Measurements from ENCODE around the gene OPCML.

DNA sequence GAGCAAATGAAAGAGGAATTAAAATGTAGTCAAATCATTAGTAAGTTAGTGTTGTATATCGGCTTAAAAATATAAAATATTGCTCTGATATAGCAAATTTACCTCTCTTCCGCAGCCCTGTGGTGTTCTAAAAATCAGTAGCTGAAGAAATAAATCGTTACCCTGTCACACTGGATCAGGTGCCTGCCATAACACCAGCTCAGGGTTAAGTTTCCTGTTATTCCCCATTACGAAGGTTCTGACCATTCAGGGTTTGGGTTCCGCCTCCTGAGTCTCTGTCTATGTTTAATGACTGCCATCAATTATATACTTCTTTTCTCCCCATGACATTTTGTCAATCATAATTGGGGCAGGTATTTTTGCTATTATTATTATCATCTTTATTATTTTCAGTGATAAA lies 658.5 kb downstream of the OPCML start:
- TF ChIP-seq, protein P1, sequence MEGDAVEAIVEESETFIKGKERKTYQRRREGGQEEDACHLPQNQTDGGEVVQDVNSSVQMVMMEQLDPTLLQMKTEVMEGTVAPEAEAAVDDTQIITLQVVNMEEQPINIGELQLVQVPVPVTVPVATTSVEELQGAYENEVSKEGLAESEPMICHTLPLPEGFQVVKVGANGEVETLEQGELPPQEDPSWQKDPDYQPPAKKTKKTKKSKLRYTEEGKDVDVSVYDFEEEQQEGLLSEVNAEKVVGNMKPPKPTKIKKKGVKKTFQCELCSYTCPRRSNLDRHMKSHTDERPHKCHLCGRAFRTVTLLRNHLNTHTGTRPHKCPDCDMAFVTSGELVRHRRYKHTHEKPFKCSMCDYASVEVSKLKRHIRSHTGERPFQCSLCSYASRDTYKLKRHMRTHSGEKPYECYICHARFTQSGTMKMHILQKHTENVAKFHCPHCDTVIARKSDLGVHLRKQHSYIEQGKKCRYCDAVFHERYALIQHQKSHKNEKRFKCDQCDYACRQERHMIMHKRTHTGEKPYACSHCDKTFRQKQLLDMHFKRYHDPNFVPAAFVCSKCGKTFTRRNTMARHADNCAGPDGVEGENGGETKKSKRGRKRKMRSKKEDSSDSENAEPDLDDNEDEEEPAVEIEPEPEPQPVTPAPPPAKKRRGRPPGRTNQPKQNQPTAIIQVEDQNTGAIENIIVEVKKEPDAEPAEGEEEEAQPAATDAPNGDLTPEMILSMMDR (conservative IDR thresholded peaks at IDR 0.05 in 1 of 2, IDR thresholded peaks at IDR 0.05 in 1 of 2; ENCODE audit: low read depth in 1 of 2, low read length in 2 of 2), result no peak
- TF ChIP-seq EZH2 (IDR thresholded peaks at IDR 0.05; ENCODE audit: low read length, missing control alignments), result no peak
